ENCODE measurements around the gene KBTBD12.

The KBTBD12 gene

GRCh38 chr3:127997016-127997415 lies 82.0 kb downstream of the KBTBD12 start:
- Histone ChIP-seq H3K36me3 (replicated peaks; ENCODE audit: insufficient read depth, low read length) (no peaks in the 10 kb centered on the region), H3K9ac (ENCODE audit: low read length) (no peak overlapping the region), H3K27me3 (replicated peaks; ENCODE audit: insufficient read depth, low read length) (no peaks in the 10 kb centered on the region), H3K9me2 (replicated peaks; ENCODE audit: insufficient read depth, low read length) (no peaks in the 10 kb centered on the region), H3K9me3 (replicated peaks; ENCODE audit: insufficient read depth, low read length) (no peaks in the 10 kb centered on the region), H3K4me3 (ENCODE audit: low read length) (no peak overlapping the region), H3K79me2 (ENCODE audit: low read length) (no peaks in the 10 kb centered on the region), H3K27ac (ENCODE audit: low read length) (no peak overlapping the region), H3K4me1 (ENCODE audit: low read length) (no peaks in the 10 kb centered on the region), H2AFZ (ENCODE audit: low read length) (no peak overlapping the region), H4K20me1 (ENCODE audit: insufficient read depth, low read length) (no peaks in the 10 kb centered on the region), H3F3A (ENCODE audit: insufficient read depth, low read length) (no peaks in the 10 kb centered on the region), H3K4me2 (ENCODE audit: low read depth, low read length) (no peak overlapping the region)
- TF ChIP-seq EZH2 (optimal IDR thresholded peaks at IDR 0.05; ENCODE audit: low read depth, low read length) (no peak), CTCF (IDR thresholded peaks at IDR 0.05; ENCODE audit: low read length) (no peak), EZH2phosphoT487 (IDR thresholded peaks at IDR 0.05; ENCODE audit: low read length) (no peak)
- no peak for DNase-seq

GRCh38 chr3:127997961-127998360 lies 82.9 kb downstream of the KBTBD12 start:
- no peak for DNase-seq
- TF ChIP-seq CTCF (IDR thresholded peaks at IDR 0.05; ENCODE audit: low read length) (no peak), EZH2 (optimal IDR thresholded peaks at IDR 0.05; ENCODE audit: low read depth, low read length) (no peak), EZH2phosphoT487 (IDR thresholded peaks at IDR 0.05; ENCODE audit: low read length) (no peak)
- Histone ChIP-seq H3K9ac (ENCODE audit: low read length) (no peak overlapping the region), H2AFZ (ENCODE audit: low read length) (no peak overlapping the region), H4K20me1 (ENCODE audit: insufficient read depth, low read length) (no peaks in the 10 kb centered on the region), H3K4me2 (ENCODE audit: low read depth, low read length) (no peak overlapping the region), H3F3A (ENCODE audit: insufficient read depth, low read length) (no peaks in the 10 kb centered on the region), H3K27me3 (replicated peaks; ENCODE audit: insufficient read depth, low read length) (no peaks in the 10 kb centered on the region), H3K9me3 (replicated peaks; ENCODE audit: insufficient read depth, low read length) (no peaks in the 10 kb centered on the region), H3K9me2 (replicated peaks; ENCODE audit: insufficient read depth, low read length) (no peaks in the 10 kb centered on the region), H3K4me1 (ENCODE audit: low read length) (no peaks in the 10 kb centered on the region), H3K79me2 (ENCODE audit: low read length) (no peaks in the 10 kb centered on the region), H3K36me3 (replicated peaks; ENCODE audit: insufficient read depth, low read length) (no peaks in the 10 kb centered on the region), H3K4me3 (ENCODE audit: low read length) (no peak overlapping the region), H3K27ac (ENCODE audit: low read length) (no peak overlapping the region)

GRCh38 chr3:127998596-127998995 lies 83.6 kb downstream of the KBTBD12 start:
- DNase-seq = no peak
- Histone ChIP-seq H3K79me2 (ENCODE audit: low read length) (no peaks in the 10 kb centered on the region), H3K36me3 (replicated peaks; ENCODE audit: insufficient read depth, low read length) (no peaks in the 10 kb centered on the region), H4K20me1 (ENCODE audit: insufficient read depth, low read length) (no peaks in the 10 kb centered on the region), H3K4me1 (ENCODE audit: low read length) (no peaks in the 10 kb centered on the region), H2AFZ (ENCODE audit: low read length) (no peak overlapping the region), H3K9me2 (replicated peaks; ENCODE audit: insufficient read depth, low read length) (no peaks in the 10 kb centered on the region), H3K4me3 (ENCODE audit: low read length) (no peak overlapping the region), H3K27ac (ENCODE audit: low read length) (no peak overlapping the region), H3K4me2 (ENCODE audit: low read depth, low read length) (no peak overlapping the region), H3F3A (ENCODE audit: insufficient read depth, low read length) (no peaks in the 10 kb centered on the region), H3K9me3 (replicated peaks; ENCODE audit: insufficient read depth, low read length) (no peaks in the 10 kb centered on the region), H3K9ac (ENCODE audit: low read length) (no peak overlapping the region), H3K27me3 (replicated peaks; ENCODE audit: insufficient read depth, low read length) (no peaks in the 10 kb centered on the region)
- TF ChIP-seq EZH2phosphoT487 (IDR thresholded peaks at IDR 0.05; ENCODE audit: low read length) = no peak
- no peak for TF ChIP-seq EZH2 (optimal IDR thresholded peaks at IDR 0.05; ENCODE audit: low read depth, low read length)
- TF ChIP-seq CTCF (IDR thresholded peaks at IDR 0.05; ENCODE audit: low read length) = no peak
